OCI-LY7 (cell line): Measurements from ENCODE around the gene OPTC. TPM values are rescaled to one million over a fixed set of nuclear protein-coding genes. Genes with fewer than 3 reads are reported as not detected.

Source experiments
- BruUV-seq: library from RNA; stranded (reverse); fragments of 400-500 nt; replicated peaks from 2 replicates; lab custom pipeline; 2021; lab: Mats Ljungman, UMichigan
- CTCF ChIA-PET: fragments of 300-600 bp; sonication (Branson Sonifier 250); formaldehyde crosslinking; loops from one replicate; lab custom pipeline; 2022; ENCODE audit warnings: antibody characterized with exemption; ENCODE audit not compliant: unreplicated experiment; lab: Charles Lee
- POLR2A ChIA-PET: fragments of 300-600 bp; sonication (Branson Sonifier 250); formaldehyde crosslinking; loops from one replicate; lab custom pipeline; 2022; ENCODE audit warnings: antibody characterized with exemption; lab: Charles Lee
- DNase-seq: peaks from one replicate; pipeline ENCODE4 v3.0.0-alpha.2; 2015; ENCODE audit warnings: low spot score
- H2AFZ ChIP-seq: fragments of 200-600 bp; sonication (generic), shearing (Covaris generic); 2 replicates; pipeline ENCODE4 v1.6.1; 2014; ENCODE audit warnings: mild to moderate bottlenecking, antibody characterized with exemption, low read length, moderate library complexity
- H3K27ac ChIP-seq: fragments of 200-600 bp; sonication (generic); 2 replicates; pipeline ENCODE4 v1.5.1; 2014; ENCODE audit warnings: mixed run types, low read depth, mild to moderate bottlenecking, moderate library complexity, low read length, inconsistent platforms; ENCODE audit not compliant: poor library complexity, severe bottlenecking
- H3K36me3 ChIP-seq: fragments of 200-600 bp; sonication (generic); 2 replicates; pipeline ENCODE4 v1.6.1; 2014; ENCODE audit warnings: mild to moderate bottlenecking, antibody characterized with exemption, low read length, moderate library complexity, mixed read lengths; ENCODE audit not compliant: insufficient read depth
- H3K4me1 ChIP-seq: fragments of 200-600 bp; sonication (generic); 2 replicates; pipeline ENCODE4 v1.5.1; 2014; ENCODE audit warnings: mild to moderate bottlenecking, low read length; ENCODE audit not compliant: insufficient read depth, poor library complexity, severe bottlenecking
- H3K4me2 ChIP-seq: fragments of 200-600 bp; sonication (generic); 2 replicates; pipeline ENCODE4 v1.6.1; 2014; ENCODE audit warnings: mild to moderate bottlenecking, low read length
- H3K4me3 ChIP-seq: fragments of 200-600 bp; sonication (generic); 2 replicates; pipeline ENCODE4 v1.5.1; 2014; ENCODE audit warnings: mild to moderate bottlenecking, low read depth, low read length; ENCODE audit not compliant: poor library complexity, severe bottlenecking
- H3K79me2 ChIP-seq: fragments of 200-600 bp; sonication (generic); 2 replicates; pipeline ENCODE4 v1.6.1; 2016; ENCODE audit warnings: low read depth, mild to moderate bottlenecking, low read length, moderate library complexity, mixed read lengths; ENCODE audit not compliant: insufficient read depth
- H3K9me2 ChIP-seq: fragments of 200-600 bp; sonication (generic); 2 replicates; pipeline ENCODE4 v1.6.1; 2016; ENCODE audit warnings: mild to moderate bottlenecking, low read length, mixed read lengths; ENCODE audit not compliant: insufficient read depth
- H3K9me3 ChIP-seq: fragments of 200-600 bp; sonication (generic); 2 replicates; pipeline ENCODE4 v1.6.1; 2014; ENCODE audit warnings: mild to moderate bottlenecking, mixed run types, low read length, mixed read lengths
- H4K20me1 ChIP-seq: fragments of 200-600 bp; sonication (generic); 2 replicates; pipeline ENCODE4 v1.6.1; 2014; ENCODE audit warnings: mild to moderate bottlenecking, antibody characterized with exemption, low read length, moderate library complexity, mixed read lengths; ENCODE audit not compliant: insufficient read depth
- CTCF ChIP-seq: fragments of 200-600 bp; sonication (generic); conservative IDR thresholded peaks from 2 replicates; pipeline ENCODE4 v1.5.1; 2014; ENCODE audit warnings: mild to moderate bottlenecking, antibody characterized with exemption, low read length, moderate library complexity, mixed read lengths
- EZH2phosphoT487 ChIP-seq: fragments of 200-600 bp; sonication (generic); IDR thresholded peaks from 2 replicates; pipeline ENCODE4 v1.6.1; 2018; ENCODE audit warnings: low read depth, borderline replicate concordance, mild to moderate bottlenecking, mixed run types, antibody characterized with exemption, low read length, moderate library complexity, mixed read lengths
- intact Hi-C: fragments of 100-400 bp; cut with micrococcal nuclease; formaldehyde crosslinking; loops from one replicate; pipeline ENCODE4 v1.10.0; 2022; ENCODE audit not compliant: unreplicated experiment
- total RNA-seq, 2 experiments: library from RNA; depleted of rRNA in 1 of 2; stranded (reverse); fragments of >200 nt in 1 of 2; shearing (Covaris generic) in 1 of 2; gene quantifications; 2 replicates each; pipeline ENCODE4 v1.2.3, GENCODE V29; 2014 to 2022

Gene OPTC
- total RNA-seq, 2 experiments from 2014 or later, result not detected

- CTCF ChIA-PET, result no interaction called here
- H3K4me2 ChIP-seq, result no peak overlapping the region
- H3K9me2 ChIP-seq, result no peaks in the 10 kb centered on the region
- DNase-seq, result no peak
- no peaks in the 10 kb centered on the region for H3K36me3 ChIP-seq
- no peaks in the 10 kb centered on the region for H3K79me2 ChIP-seq
- no peak overlapping the region for H2AFZ ChIP-seq
- H3K9me3 ChIP-seq, result no peaks in the 10 kb centered on the region
- no TSS peak for BruUV-seq
- no peaks in the 10 kb centered on the region for H4K20me1 ChIP-seq
- H3K4me3 ChIP-seq, result no peak overlapping the region
- TF ChIP-seq EZH2phosphoT487 (no peak), CTCF (no peak)
- POLR2A ChIA-PET, result interaction anchor here (0.8 kb wide), 1 partner anchor 69 kb away, joined by 3 read pairs; no protein-coding TSS in a partner anchor
- H3K4me1 ChIP-seq, result peaks cover 65% of the 10 kb centered on the region
- intact Hi-C loops, result no loop called here
- no peak overlapping the region for H3K27ac ChIP-seq
Measured at GRCh38 chr1:203450001-203450400, 44.0 kb upstream of the OPTC start.

- Histone ChIP-seq H3K9me3 (no peaks in the 10 kb centered on the region), H3K27ac (no peak overlapping the region), H3K9me2 (no peaks in the 10 kb centered on the region), H3K4me1 (peaks cover 71% of the 10 kb centered on the region), H4K20me1 (no peaks in the 10 kb centered on the region), H3K4me2 (no peak overlapping the region), H2AFZ (no peak overlapping the region), H3K4me3 (no peak overlapping the region), H3K79me2 (no peaks in the 10 kb centered on the region), H3K36me3 (no peaks in the 10 kb centered on the region)
- TF ChIP-seq CTCF (peak; percentile 65), EZH2phosphoT487 (no peak)
- no TSS peak for BruUV-seq
- intact Hi-C loops, result no loop called here
- peak; percentile 32 for DNase-seq
- CTCF ChIA-PET, result no interaction called here
- POLR2A ChIA-PET, result interaction anchor here (1.6 kb wide), 1 partner anchor 51 kb away, joined by 4 read pairs; no protein-coding TSS in a partner anchor
Measured at GRCh38 chr1:203450479-203451149, 43.3 kb upstream of the OPTC start.
